GM12878 (cell line): ENCODE measurements around the gene LRRC7. TPM values are rescaled to one million over a fixed set of nuclear protein-coding genes. Genes with fewer than 3 reads are reported as not detected.

ENCODE experiments used
- ATAC-seq: fragments of 200-7000 bp; cut with Tn5 transposase; 3 replicates; pipeline ENCODE4 v1.9.1; 2020; ENCODE audit warnings: mild to moderate bottlenecking, moderate library complexity
- BruUV-seq: library from RNA; stranded (reverse); fragments of 400-500 nt; replicated peaks from 2 replicates; lab custom pipeline; 2021; lab: Mats Ljungman, UMichigan
- CTCF ChIA-PET: fragments of 300-600 bp; sonication (Branson Sonifier 250); formaldehyde crosslinking; extraction: SDS; loops from one replicate; lab custom pipeline; 2021; ENCODE audit warnings: inconsistent platforms; lab: Yijun Ruan, JAX
- POLR2A ChIA-PET: fragments of 350-600 bp; formaldehyde crosslinking; extraction: SDS; loops from one replicate; lab custom pipeline; 2021; ENCODE audit warnings: inconsistent platforms; lab: Charles Lee
- RAD21 ChIA-PET: fragments of 300-600 bp; sonication (Branson Sonifier 250); formaldehyde crosslinking; loops from one replicate; lab custom pipeline; 2023; ENCODE audit warnings: antibody characterized with exemption; ENCODE audit not compliant: unreplicated experiment; lab: Charles Lee
- SMC1A ChIA-PET: fragments of 300-600 bp; sonication (Branson Sonifier 250); formaldehyde crosslinking; loops from one replicate; lab custom pipeline; 2023; ENCODE audit not compliant: unreplicated experiment, uncharacterized antibody; lab: Charles Lee
- DNase-seq: peaks from one replicate; pipeline ENCODE4 v3.0.0-alpha.2; 2011; ENCODE audit warnings: low read depth, low spot score
- FAIRE-seq: peaks from 3 replicates; lab custom pipeline; 2011; peaks lifted over from hg19 to GRCh38; lab: Jason Lieb, UNC
- H2AFZ ChIP-seq: 2 replicates; pipeline ENCODE4 v1.6.0; 2011; ENCODE audit warnings: low read depth, low read length, control low read depth; ENCODE audit not compliant: control insufficient read depth
- H3K27ac ChIP-seq: 2 replicates; pipeline ENCODE4 v1.5.1; 2011; ENCODE audit warnings: control low read depth; ENCODE audit not compliant: control insufficient read depth, insufficient read depth
- H3K27me3 ChIP-seq, 2 experiments: replicated peaks in 1 of 2; 2 replicates each; pipeline versions ENCODE4 v1.6.0 to v1.6.1; 2011; ENCODE audit warnings: low read length in 1 of 2; ENCODE audit not compliant: control insufficient read depth in 2 of 2, insufficient read depth in 2 of 2
- H3K36me3 ChIP-seq, 2 experiments: 2 replicates each; pipeline ENCODE4 v1.5.1; 2011; ENCODE audit warnings: low read length in 1 of 2; ENCODE audit not compliant: control insufficient read depth in 2 of 2, insufficient read depth in 2 of 2
- H3K4me1 ChIP-seq: 2 replicates; pipeline ENCODE4 v1.6.1; 2011; ENCODE audit warnings: mild to moderate bottlenecking, low read length, moderate library complexity, mixed read lengths; ENCODE audit not compliant: control insufficient read depth, insufficient read depth
- H3K4me2 ChIP-seq: 2 replicates; pipeline ENCODE4 v1.6.0; 2011; ENCODE audit warnings: control low read depth; ENCODE audit not compliant: control insufficient read depth, insufficient read depth
- H3K4me3 ChIP-seq: fragments of 200-600 bp; sonication (generic); 2 replicates; pipeline ENCODE4 v1.5.1; 2016
- H3K79me2 ChIP-seq: 2 replicates; pipeline ENCODE4 v1.6.0; 2011; ENCODE audit warnings: low read length; ENCODE audit not compliant: control insufficient read depth, insufficient read depth
- H3K9ac ChIP-seq: 2 replicates; pipeline ENCODE4 v1.8.0; 2011; ENCODE audit warnings: low read length, control low read depth, mixed read lengths; ENCODE audit not compliant: control insufficient read depth, insufficient read depth
- H3K9me3 ChIP-seq: replicated peaks from 3 replicates; pipeline ENCODE4 v1.5.1; 2011; ENCODE audit warnings: mild to moderate bottlenecking, low read length; ENCODE audit not compliant: control insufficient read depth, insufficient read depth
- H4K20me1 ChIP-seq: 2 replicates; pipeline ENCODE4 v1.6.0; 2011; ENCODE audit not compliant: control insufficient read depth, insufficient read depth
- CREB1 ChIP-seq: IDR thresholded peaks from 2 replicates; pipeline ENCODE4 v1.6.1; 2012; ENCODE audit warnings: low read depth, mild to moderate bottlenecking, inconsistent platforms
- IKZF2 ChIP-seq, 2 experiments: fragments of 450-650 bp; IDR thresholded peaks; 2 replicates each; pipeline ENCODE4 v1.6.1; 2017; ENCODE audit warnings: mild to moderate bottlenecking in 2 of 2, moderate library complexity in 2 of 2
- LARP7 ChIP-seq: fragments of 450-650 bp; IDR thresholded peaks from 2 replicates; pipeline ENCODE4 v1.6.1; 2017; ENCODE audit warnings: mild to moderate bottlenecking
- NR2C1 ChIP-seq: fragments of 450-650 bp; IDR thresholded peaks from 2 replicates; pipeline ENCODE4 v1.6.1; 2017; ENCODE audit warnings: antibody characterized with exemption, mild to moderate bottlenecking, moderate library complexity
- POLR2AphosphoS5 ChIP-seq: IDR thresholded peaks from 2 replicates; pipeline ENCODE4 v1.6.1; 2011; ENCODE audit warnings: mild to moderate bottlenecking, low read length, inconsistent platforms
- SMARCA5 ChIP-seq: fragments of 450-650 bp; IDR thresholded peaks from 2 replicates; pipeline ENCODE4 v1.6.1; 2017; ENCODE audit warnings: mild to moderate bottlenecking
- USF2 ChIP-seq: IDR thresholded peaks from 2 replicates; pipeline ENCODE4 v1.6.1; 2011; ENCODE audit warnings: low read depth, low read length, improper control_type of control experiment, borderline replicate concordance
- ZNF274 ChIP-seq: IDR thresholded peaks from one replicate; pipeline ENCODE4 v1.8.0; 2011; ENCODE audit not compliant: insufficient read length, insufficient read depth
- ZNF592 ChIP-seq: fragments of 450-650 bp; IDR thresholded peaks from 2 replicates; pipeline ENCODE4 v1.6.1; 2017; ENCODE audit warnings: mild to moderate bottlenecking, moderate library complexity
- ZZZ3 ChIP-seq: IDR thresholded peaks from 2 replicates; pipeline ENCODE4 v1.6.1; 2011; ENCODE audit warnings: low read depth; ENCODE audit not compliant: control insufficient read depth, insufficient read length
- WGBS: methylation state at CpG from one replicate; pipeline ENCODE4 v1.1.6; 2016; ENCODE audit warnings: low lambda C conversion rate; ENCODE audit not compliant: insufficient replicate concordance, insufficient coverage; ENCODE audit errors: missing lambda C conversion rate; 5-methylcytosine and 5-hydroxymethylcytosine counted together
- in situ Hi-C: fragments of 300-500 bp; cut with MboI; formaldehyde crosslinking; loops from 9 replicates; pipeline ENCODE4 v1.14.3; 2018; ENCODE audit warnings: mixed read lengths
- intact Hi-C: fragments of 100-400 bp; cut with micrococcal nuclease; formaldehyde crosslinking; loops from one replicate; pipeline ENCODE4 v1.14.2; 2022; ENCODE audit not compliant: unreplicated experiment
- polyA plus RNA-seq, 11 experiments: library from polyadenylated mRNA; depleted of rRNA in 4 of 11; unstranded in 6 of 11; stranded (reverse) in 5 of 11; fragments of >200 nt; fragmentation: Nextera tagmentation in 4 of 11; fragmentation: Illumina TruSeq in 1 of 11; extraction: Ambion mirVana in 4 of 11; extraction: Trizol in 1 of 11; gene quantifications; 1 replicate in 1 of 11; 2 replicates in 10 of 11; pipeline versions ENCODE4 v1.2.1 to v1.2.3, GENCODE V29; 2011 to 2016; ENCODE audit warnings: inconsistent platforms in 2 of 11, missing spikeins in 2 of 11, low read depth in 1 of 11
- total RNA-seq, 4 experiments: library from RNA; depleted of rRNA in 3 of 4; stranded (reverse); fragments of >200 nt in 3 of 4; fragmentation: Illumina TruSeq in 1 of 4; extraction: Trizol in 1 of 4; gene quantifications; 2 replicates each; pipeline versions ENCODE4 v1.2.1 to v1.2.3, GENCODE V29; 2013 to 2021

LRRC7 gene
- total and polyA plus RNA-seq, 10 of the 15 experiments (the other 5 are each of a cell fraction or from before 2014, with no cell fraction given), result 0.05 to 1.4 (median 0.24) TPM; not detected in 5

GRCh38 chr1:70153739-70154138 lies 586.0 kb downstream of the LRRC7 start:
- no peak overlapping the region for H3K4me2 ChIP-seq
- in situ Hi-C loops (no loop called here), intact Hi-C loops (no loop called here)
- no peaks in the 10 kb centered on the region; a peak in 1 of 4 replicates for H3K36me3 ChIP-seq
- H3K9me3 ChIP-seq, result no peaks in the 10 kb centered on the region
- FAIRE-seq (no peak), DNase-seq (no peak), ATAC-seq (peak; percentile 46; the same call in 2 of the 3 replicates)
- CTCF ChIA-PET, result interaction anchor here (1.1 to 1.7 kb wide), 3 partner anchors 10 to 20 kb away, joined by 4 to 7 read pairs (median 4); no protein-coding TSS in a partner anchor
- H3K79me2 ChIP-seq, result no peaks in the 10 kb centered on the region
- no peak overlapping the region for H3K4me3 ChIP-seq
- 97% methylated on average over 3 of the region's 3 CpGs for WGBS
- no peak overlapping the region for H2AFZ ChIP-seq
- POLR2A ChIA-PET, result interaction anchor here (0.6 kb wide), 1 partner anchor 130 kb away, joined by 3 read pairs; no protein-coding TSS in a partner anchor
- no peak overlapping the region for H3K9ac ChIP-seq
- no peaks in the 10 kb centered on the region for H4K20me1 ChIP-seq
- no peaks in the 10 kb centered on the region for H3K27me3 ChIP-seq
- no peaks in the 10 kb centered on the region for H3K4me1 ChIP-seq
- RAD21 ChIA-PET, result no interaction called here
- SMC1A ChIA-PET, result no interaction called here
- TF ChIP-seq ZNF274 (no peak), LARP7 (no peak), NR2C1 (no peak), SMARCA5 (no peak), ZNF592 (no peak), CREB1 (no peak), POLR2AphosphoS5 (no peak), IKZF2 (IDR thresholded peaks at IDR 0.05) (no peak), USF2 (no peak), ZZZ3 (no peak)
- H3K27ac ChIP-seq, result no peak overlapping the region
- no TSS peak for BruUV-seq
